Uterus (tissue), 2 donors: ENCODE measurements around the gene WDR38.

ENCODE experiments used
- POLR2A ChIP-seq, 2 donors: fragments of 450-650 bp; IDR thresholded peaks; one replicate each; pipeline ENCODE4 v1.6.1; 2016; ENCODE audit warnings: antibody characterized with exemption in 2 of 2, mild to moderate bottlenecking in 1 of 2, moderate library complexity in 1 of 2
- TF ChIP-seq, protein P1 (sequence below), 4 experiments: fragments of 200-600 bp in 2 of 4; fragments of 450-650 bp in 2 of 4; sonication (generic) in 2 of 4; IDR thresholded peaks; one replicate each; pipeline ENCODE4 v1.5.1; 2016 to 2019; ENCODE audit warnings: antibody characterized with exemption in 4 of 4, mild to moderate bottlenecking in 2 of 4, moderate library complexity in 1 of 4

DNA sequence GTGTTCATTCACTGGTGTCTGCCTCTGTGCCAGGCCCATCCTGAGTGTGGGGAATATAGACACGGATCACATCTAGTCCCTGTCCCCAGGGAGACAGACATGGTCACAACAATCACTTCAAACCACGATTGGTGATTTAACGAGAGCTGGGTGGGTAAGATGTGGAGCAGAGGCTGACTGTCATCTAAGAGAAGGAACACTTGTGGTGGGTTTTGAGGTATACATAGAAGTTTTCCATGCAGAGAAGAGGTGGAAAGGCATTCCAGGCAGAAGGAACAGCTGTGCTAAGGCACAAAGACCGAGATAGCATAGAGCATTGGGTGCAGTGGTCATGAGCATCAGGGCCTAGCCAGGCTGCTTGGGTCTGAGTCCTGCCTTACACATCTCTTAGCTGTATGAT is 22.7 kb upstream of the WDR38 start:
- TF ChIP-seq, protein P1, sequence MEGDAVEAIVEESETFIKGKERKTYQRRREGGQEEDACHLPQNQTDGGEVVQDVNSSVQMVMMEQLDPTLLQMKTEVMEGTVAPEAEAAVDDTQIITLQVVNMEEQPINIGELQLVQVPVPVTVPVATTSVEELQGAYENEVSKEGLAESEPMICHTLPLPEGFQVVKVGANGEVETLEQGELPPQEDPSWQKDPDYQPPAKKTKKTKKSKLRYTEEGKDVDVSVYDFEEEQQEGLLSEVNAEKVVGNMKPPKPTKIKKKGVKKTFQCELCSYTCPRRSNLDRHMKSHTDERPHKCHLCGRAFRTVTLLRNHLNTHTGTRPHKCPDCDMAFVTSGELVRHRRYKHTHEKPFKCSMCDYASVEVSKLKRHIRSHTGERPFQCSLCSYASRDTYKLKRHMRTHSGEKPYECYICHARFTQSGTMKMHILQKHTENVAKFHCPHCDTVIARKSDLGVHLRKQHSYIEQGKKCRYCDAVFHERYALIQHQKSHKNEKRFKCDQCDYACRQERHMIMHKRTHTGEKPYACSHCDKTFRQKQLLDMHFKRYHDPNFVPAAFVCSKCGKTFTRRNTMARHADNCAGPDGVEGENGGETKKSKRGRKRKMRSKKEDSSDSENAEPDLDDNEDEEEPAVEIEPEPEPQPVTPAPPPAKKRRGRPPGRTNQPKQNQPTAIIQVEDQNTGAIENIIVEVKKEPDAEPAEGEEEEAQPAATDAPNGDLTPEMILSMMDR (IDR thresholded peaks at IDR 0.05), result no peak
- no peak for TF ChIP-seq POLR2A (IDR thresholded peaks at IDR 0.05)
